Astrocyte of the cerebellum (primary cell): ENCODE measurements around the gene UBAC2.
"Not testable (repeated sequence)": the region's sequence is repeated elsewhere in the genome, so short reads cannot be mapped to it uniquely, and the experiment has no call there.

Source experiments
- DNase-seq: peaks from one replicate; pipeline ENCODE4 v3.0.0-alpha.2; 2011; ENCODE audit warnings: low read depth
- H3K4me3 ChIP-seq: 2 replicates; pipeline ENCODE4 v1.5.1; 2011; ENCODE audit warnings: mild to moderate bottlenecking, low read depth, low read length, moderate library complexity
- CTCF ChIP-seq: IDR thresholded peaks from 2 replicates; pipeline ENCODE4 v1.5.1; 2012; ENCODE audit warnings: low read length, low read depth, moderate library complexity, mild to moderate bottlenecking; ENCODE audit errors: missing control alignments
- in situ Hi-C: cut with HindIII; loops from 2 replicates; pipeline ENCODE4 v1.10.0; 2017; ENCODE audit warnings: low sequenced_read_pairs

UBAC2 gene

GRCh38 chr13:99205621-99206220 lies 5.1 kb downstream of the UBAC2 start:
- H3K4me3 ChIP-seq: no peak overlapping the region
- in situ Hi-C loops: no loop called here
- no peak for TF ChIP-seq CTCF

GRCh38 chr13:99206226-99206625 lies 5.6 kb downstream of the UBAC2 start:
- in situ Hi-C loops: no loop called here
- H3K4me3 ChIP-seq: no peak overlapping the region
- DNase-seq: no peak
- no peak for TF ChIP-seq CTCF

More at GRCh38 chr13:99205621-99206220, 5.1 kb downstream of the UBAC2 start:
- DNase-seq: no peak

- no peak overlapping the region for H3K4me3 ChIP-seq
- no peak for TF ChIP-seq CTCF
- no peak for DNase-seq
- in situ Hi-C loops: no loop called here
Observed at GRCh38 chr13:99206873-99207272, 6.2 kb downstream of the UBAC2 start.

GRCh38 chr13:99207511-99207910 lies 6.9 kb downstream of the UBAC2 start:
- no peak for TF ChIP-seq CTCF
- H3K4me3 ChIP-seq: no peak overlapping the region
- DNase-seq: no peak
- in situ Hi-C loops: no loop called here

- in situ Hi-C loops: no loop called here
- TF ChIP-seq CTCF: no peak
- no peak overlapping the region for H3K4me3 ChIP-seq
- DNase-seq: no peak
Observed at GRCh38 chr13:99208185-99208584, 7.5 kb downstream of the UBAC2 start.

GRCh38 chr13:99208845-99209527 lies 8.3 kb downstream of the UBAC2 start:
- DNase-seq: no peak
- TF ChIP-seq CTCF: no peak
- in situ Hi-C loops: no loop called here
- no peak overlapping the region for H3K4me3 ChIP-seq

GRCh38 chr13:99210627-99211026 lies 10.0 kb downstream of the UBAC2 start:
- DNase-seq: not testable (repeated sequence)

More at GRCh38 chr13:99210627-99211026, 10.0 kb downstream of the UBAC2 start:
- in situ Hi-C loops, H3K4me3 ChIP-seq: not testable (repeated sequence)
